ENCODE data around the gene STAT5B.

DNA sequence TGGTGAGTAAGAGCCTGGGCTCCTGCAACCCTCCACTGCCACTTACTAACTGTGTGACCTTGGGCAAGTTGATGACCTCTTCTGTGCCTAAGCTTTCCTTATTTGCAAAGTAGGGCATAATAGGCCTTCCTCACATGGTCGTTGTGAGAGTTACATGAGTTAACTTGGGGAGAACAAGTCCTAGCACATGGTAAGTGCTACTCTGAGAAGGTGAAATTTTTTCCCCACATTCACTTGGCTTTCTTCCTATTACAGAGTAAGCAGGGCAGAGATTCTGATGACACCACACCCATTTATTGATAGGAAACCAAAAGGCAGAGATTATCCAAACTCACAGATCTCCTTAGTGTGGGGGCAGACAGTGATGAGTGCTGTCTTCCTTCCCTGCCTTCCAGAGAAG, 96.9 kb downstream of the STAT5B start:
- TF ChIP-seq, protein P1, sequence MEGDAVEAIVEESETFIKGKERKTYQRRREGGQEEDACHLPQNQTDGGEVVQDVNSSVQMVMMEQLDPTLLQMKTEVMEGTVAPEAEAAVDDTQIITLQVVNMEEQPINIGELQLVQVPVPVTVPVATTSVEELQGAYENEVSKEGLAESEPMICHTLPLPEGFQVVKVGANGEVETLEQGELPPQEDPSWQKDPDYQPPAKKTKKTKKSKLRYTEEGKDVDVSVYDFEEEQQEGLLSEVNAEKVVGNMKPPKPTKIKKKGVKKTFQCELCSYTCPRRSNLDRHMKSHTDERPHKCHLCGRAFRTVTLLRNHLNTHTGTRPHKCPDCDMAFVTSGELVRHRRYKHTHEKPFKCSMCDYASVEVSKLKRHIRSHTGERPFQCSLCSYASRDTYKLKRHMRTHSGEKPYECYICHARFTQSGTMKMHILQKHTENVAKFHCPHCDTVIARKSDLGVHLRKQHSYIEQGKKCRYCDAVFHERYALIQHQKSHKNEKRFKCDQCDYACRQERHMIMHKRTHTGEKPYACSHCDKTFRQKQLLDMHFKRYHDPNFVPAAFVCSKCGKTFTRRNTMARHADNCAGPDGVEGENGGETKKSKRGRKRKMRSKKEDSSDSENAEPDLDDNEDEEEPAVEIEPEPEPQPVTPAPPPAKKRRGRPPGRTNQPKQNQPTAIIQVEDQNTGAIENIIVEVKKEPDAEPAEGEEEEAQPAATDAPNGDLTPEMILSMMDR (IDR thresholded peaks at IDR 0.05; ENCODE audit: insufficient read depth, low read depth, low read length) = no peak
- TF ChIP-seq EZH2 (IDR thresholded peaks at IDR 0.05; ENCODE audit: insufficient read depth, low read length) = no peak

Data from astrocyte (in vitro differentiated cells and primary cell).